Measurements from ENCODE around the gene NKAIN2. TPM values are rescaled to one million over a fixed set of nuclear protein-coding genes. Genes with fewer than 3 reads are reported as not detected.
"Not testable (repeated sequence)": the region's sequence is repeated elsewhere in the genome, so short reads cannot be mapped to it uniquely, and the experiment has no call there.

NKAIN2 gene
- total and polyA plus RNA-seq, 7 donors: under 0.01 to 4.4 (median 0.75) TPM; not detected in 1

DNA sequence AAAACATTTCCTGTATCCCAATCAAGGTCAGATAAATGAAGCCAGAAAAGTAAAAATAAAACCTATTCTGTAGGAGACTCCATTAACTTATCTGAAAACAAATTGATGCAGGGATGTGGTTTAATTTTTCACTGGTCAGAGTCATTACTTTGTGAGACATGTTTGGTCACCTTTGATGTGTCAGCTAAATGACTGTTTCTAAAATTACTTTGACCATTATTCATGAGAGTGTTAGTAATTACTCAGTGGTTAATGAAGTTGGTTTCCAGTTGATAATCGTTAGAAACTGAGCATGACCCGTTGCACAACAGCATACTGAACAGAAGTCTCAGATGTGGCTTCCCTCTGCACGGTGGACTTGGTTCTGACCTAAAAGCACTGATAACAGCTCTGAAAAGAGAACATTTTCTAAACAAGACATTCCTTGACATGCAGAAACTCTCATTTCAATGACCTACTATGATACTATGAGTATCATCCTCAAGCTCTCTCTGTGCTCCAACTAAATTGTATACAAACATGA is 748.1 kb downstream of the NKAIN2 start:
- no peak for DNase-seq
- Histone ChIP-seq H3K4me1 (no peaks in the 10 kb centered on the region), H3K27ac (no peak overlapping the region), H3K4me3 (no peak overlapping the region), H3K36me3 (no peaks in the 10 kb centered on the region), H3K9me3 (peaks cover 0 to 3% (median 0%) of the 10 kb centered on the region in 4 donors), H3K27me3 (no peaks in the 10 kb centered on the region)
- WGBS, 2 donors: 81 to 83% methylated on average over 3 of the region's 3 CpGs
- no peak for TF ChIP-seq POLR2A (IDR thresholded peaks at IDR 0.05)
- TF ChIP-seq POLR2AphosphoS5 (IDR thresholded peaks at IDR 0.05): no peak
- TF ChIP-seq, protein P1, sequence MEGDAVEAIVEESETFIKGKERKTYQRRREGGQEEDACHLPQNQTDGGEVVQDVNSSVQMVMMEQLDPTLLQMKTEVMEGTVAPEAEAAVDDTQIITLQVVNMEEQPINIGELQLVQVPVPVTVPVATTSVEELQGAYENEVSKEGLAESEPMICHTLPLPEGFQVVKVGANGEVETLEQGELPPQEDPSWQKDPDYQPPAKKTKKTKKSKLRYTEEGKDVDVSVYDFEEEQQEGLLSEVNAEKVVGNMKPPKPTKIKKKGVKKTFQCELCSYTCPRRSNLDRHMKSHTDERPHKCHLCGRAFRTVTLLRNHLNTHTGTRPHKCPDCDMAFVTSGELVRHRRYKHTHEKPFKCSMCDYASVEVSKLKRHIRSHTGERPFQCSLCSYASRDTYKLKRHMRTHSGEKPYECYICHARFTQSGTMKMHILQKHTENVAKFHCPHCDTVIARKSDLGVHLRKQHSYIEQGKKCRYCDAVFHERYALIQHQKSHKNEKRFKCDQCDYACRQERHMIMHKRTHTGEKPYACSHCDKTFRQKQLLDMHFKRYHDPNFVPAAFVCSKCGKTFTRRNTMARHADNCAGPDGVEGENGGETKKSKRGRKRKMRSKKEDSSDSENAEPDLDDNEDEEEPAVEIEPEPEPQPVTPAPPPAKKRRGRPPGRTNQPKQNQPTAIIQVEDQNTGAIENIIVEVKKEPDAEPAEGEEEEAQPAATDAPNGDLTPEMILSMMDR (IDR thresholded peaks at IDR 0.05): no peak
- TF ChIP-seq EP300 (IDR thresholded peaks at IDR 0.05): no peak
- intact Hi-C loops (cut with DNase I): no loop called here

- Histone ChIP-seq H3K27me3 (no peaks in the 10 kb centered on the region), H3K9me3 (peaks cover 0 to 3% (median 0%) of the 10 kb centered on the region in 4 donors), H3K27ac (no peak overlapping the region), H3K36me3 (no peaks in the 10 kb centered on the region), H3K4me3 (no peak overlapping the region), H3K4me1 (no peaks in the 10 kb centered on the region)
- DNase-seq: no peak
- intact Hi-C loops (cut with DNase I): no loop called here
- TF ChIP-seq POLR2AphosphoS5 (IDR thresholded peaks at IDR 0.05) (no peak), EP300 (IDR thresholded peaks at IDR 0.05) (no peak), POLR2A (IDR thresholded peaks at IDR 0.05) (no peak)
- TF ChIP-seq, protein P1 (IDR thresholded peaks at IDR 0.05): no peak
These were observed 754.2 kb downstream of the NKAIN2 start for GRCh38 chr6:124557873-124558272.

DNA sequence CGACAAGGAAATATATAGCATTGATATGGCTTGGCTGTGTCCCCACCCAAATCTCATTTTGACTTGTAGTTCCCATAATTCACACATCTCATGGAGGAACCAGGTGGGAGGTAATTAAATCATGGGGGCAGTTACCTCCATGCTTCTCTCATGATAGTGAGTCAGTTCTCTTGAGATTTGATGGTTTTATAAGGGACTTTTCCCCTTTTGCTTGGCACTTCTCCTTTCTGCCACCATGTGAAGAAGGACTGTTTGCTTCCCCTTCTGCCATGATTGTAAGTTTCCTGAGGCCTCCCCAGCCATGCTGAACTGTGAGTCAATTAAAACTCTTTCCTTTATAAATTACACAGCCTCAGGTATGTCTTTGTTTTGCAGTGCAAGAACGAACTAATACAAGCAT is 756.4 kb downstream of the NKAIN2 start:
- H3K27ac ChIP-seq; H3K4me1 ChIP-seq; H3K27me3 ChIP-seq; H3K9me3 ChIP-seq; intact Hi-C loops (cut with DNase I); DNase-seq; H3K4me3 ChIP-seq; H3K36me3 ChIP-seq: not testable (repeated sequence)
- WGBS, 2 donors: 77 to 87% methylated on average over 2 of the region's 2 CpGs

GRCh38 chr6:124560873-124561567 is 757.4 kb downstream of the NKAIN2 start:
- 65 to 66% methylated on average over 3 of the region's 3 CpGs for WGBS, 2 donors
- no peak for DNase-seq
- Histone ChIP-seq H3K27ac (no peak overlapping the region), H3K9me3 (no peaks in the 10 kb centered on the region), H3K4me3 (no peak overlapping the region), H3K27me3 (no peaks in the 10 kb centered on the region), H3K4me1 (no peaks in the 10 kb centered on the region), H3K36me3 (no peaks in the 10 kb centered on the region)
- TF ChIP-seq, protein P1 (IDR thresholded peaks at IDR 0.05): no peak
- TF ChIP-seq POLR2A (IDR thresholded peaks at IDR 0.05): no peak
- TF ChIP-seq POLR2AphosphoS5 (IDR thresholded peaks at IDR 0.05): no peak
- intact Hi-C loops (cut with DNase I): no loop called here

DNA sequence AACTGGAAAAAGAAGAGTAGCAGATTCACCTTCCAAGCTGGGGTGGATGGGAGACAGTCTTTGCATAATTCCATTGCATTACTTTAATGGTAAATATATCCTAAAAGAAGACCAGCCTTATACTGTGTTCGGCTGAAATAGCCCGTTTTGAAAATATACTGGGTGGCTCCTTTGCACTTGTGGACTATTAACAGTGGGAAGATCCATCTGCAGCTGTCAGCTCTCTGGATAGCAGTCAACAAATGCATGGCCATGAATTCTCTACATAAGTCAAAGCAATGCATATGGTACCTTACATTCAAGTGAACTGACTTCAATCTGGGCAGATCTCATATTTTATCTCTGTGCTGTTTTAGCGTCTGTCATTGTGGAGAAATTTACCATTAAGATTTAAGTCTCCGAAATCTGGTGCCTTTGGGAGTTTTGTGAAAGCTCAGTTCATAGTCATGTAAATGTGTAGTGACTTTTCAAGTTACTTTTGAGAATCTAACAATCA is 758.0 kb downstream of the NKAIN2 start:
- DNase-seq: no peak
- 82 to 87% methylated on average over 4 of the region's 4 CpGs for WGBS, 2 donors
- no peaks in the 10 kb centered on the region for H3K27me3 ChIP-seq
- TF ChIP-seq POLR2AphosphoS5 (IDR thresholded peaks at IDR 0.05) (no peak), POLR2A (IDR thresholded peaks at IDR 0.05) (no peak), EP300 (IDR thresholded peaks at IDR 0.05) (no peak)
- TF ChIP-seq, protein P1 (IDR thresholded peaks at IDR 0.05): no peak
- intact Hi-C loops (cut with DNase I): no loop called here
- no peak overlapping the region for H3K4me3 ChIP-seq
- H3K36me3 ChIP-seq: no peaks in the 10 kb centered on the region
- H3K27ac ChIP-seq: no peak overlapping the region
- no peaks in the 10 kb centered on the region for H3K9me3 ChIP-seq
- no peaks in the 10 kb centered on the region for H3K4me1 ChIP-seq

DNA sequence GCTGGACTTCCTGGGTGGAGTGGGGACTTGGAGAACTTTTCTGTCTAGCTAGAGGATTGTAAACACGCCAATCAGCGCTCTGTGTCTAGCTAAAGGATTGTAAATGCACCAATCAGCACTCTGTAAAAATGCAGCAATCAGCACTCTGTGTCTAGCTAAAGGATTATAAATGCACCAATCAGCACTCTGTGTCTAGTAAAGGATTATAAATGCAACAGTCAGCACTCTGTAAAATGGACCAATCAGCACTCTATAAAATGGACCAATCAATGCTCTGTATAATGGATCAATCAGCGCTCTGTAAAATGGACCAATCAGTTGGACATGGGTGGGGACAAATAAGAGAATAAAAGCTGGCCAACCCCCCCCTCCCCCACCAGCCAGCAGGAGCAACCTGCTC is 760.5 kb downstream of the NKAIN2 start:
- H3K27me3 ChIP-seq; H3K9me3 ChIP-seq; DNase-seq; H3K4me1 ChIP-seq; H3K36me3 ChIP-seq; H3K4me3 ChIP-seq; H3K27ac ChIP-seq; intact Hi-C loops (cut with DNase I): not testable (repeated sequence)
- WGBS, 2 donors: 90 to 92% methylated on average over 3 of the region's 3 CpGs

Data from sigmoid colon (tissue), 7 donors.